HCT116 (cell line): ENCODE results near the gene AP3S1. TPM values are rescaled to one million over a fixed set of nuclear protein-coding genes. Genes with fewer than 3 reads are reported as not detected.

Source experiments
- ATAC-seq: fragments of 200-7000 bp; cut with Tn5 transposase; 2 replicates; pipeline ENCODE4 v1.9.1; 2020; ENCODE audit warnings: mild to moderate bottlenecking, moderate library complexity
- BruUV-seq: library from RNA; stranded (reverse); fragments of 400-500 nt; replicated peaks from 2 replicates; lab custom pipeline; 2021; lab: Mats Ljungman, UMichigan
- CTCF ChIA-PET: fragments of 300-600 bp; sonication (Branson Sonifier 250); formaldehyde crosslinking; loops from one replicate; lab custom pipeline; 2021; ENCODE audit warnings: antibody characterized with exemption; lab: Charles Lee
- POLR2A ChIA-PET: fragments of 300-600, 350-600 bp; sonication (Branson Sonifier 250); formaldehyde crosslinking; loops from one replicate; lab custom pipeline; 2021; ENCODE audit warnings: antibody characterized with exemption; lab: Charles Lee
- RAD21 ChIA-PET, 2 experiments: fragments of 300-600 bp; sonication (Branson Sonifier 250); formaldehyde crosslinking; loops; one replicate each; lab custom pipeline; 2023; ENCODE audit warnings: low total read pairs in 2 of 2; ENCODE audit not compliant: uncharacterized antibody in 2 of 2, unreplicated experiment in 2 of 2, low non-redundant PET in 1 of 2; lab: Charles Lee
- DNase-seq: peaks from one replicate; pipeline ENCODE4 v3.0.0-alpha.2; 2010; ENCODE audit warnings: low read depth, low spot score
- H2AFZ ChIP-seq: fragments of 200-600 bp; shearing (Covaris generic), sonication (generic); 2 replicates; pipeline ENCODE4 v1.6.1; 2017; ENCODE audit warnings: low read depth, mixed run types, mixed read lengths, antibody characterized with exemption, low read length; ENCODE audit not compliant: poor library complexity, severe bottlenecking
- H3K27ac ChIP-seq: 2 replicates; pipeline ENCODE4 v1.5.1; 2012; ENCODE audit warnings: low read depth, low read length
- H3K27me3 ChIP-seq: fragments of 200-600 bp; sonication (generic); 2 replicates; pipeline ENCODE4 v1.6.1; 2016; ENCODE audit warnings: mixed run types, low read length, mixed read lengths; ENCODE audit not compliant: insufficient read depth
- H3K36me3 ChIP-seq, 2 experiments: fragments of 200-500 bp in 1 of 2; fragments of 200-600 bp in 1 of 2; sonication (Bioruptor generic) in 1 of 2; sonication (generic) in 1 of 2; 2 replicates each; pipeline versions ENCODE4 v1.5.1 to v1.6.1; 2014 to 2016; ENCODE audit warnings: low read length in 2 of 2, inconsistent platforms in 1 of 2, mixed read lengths in 1 of 2, mixed run types in 1 of 2; ENCODE audit not compliant: insufficient read depth in 2 of 2, control insufficient read depth in 1 of 2
- H3K4me1 ChIP-seq, 2 experiments: fragments of 200-600 bp in 1 of 2; sonication (generic) in 1 of 2; 2 replicates each; pipeline versions ENCODE4 v1.5.1 to v1.6.1; 2012 to 2017; ENCODE audit warnings: low read length in 2 of 2, inconsistent platforms in 1 of 2, mild to moderate bottlenecking in 1 of 2, mixed read lengths in 1 of 2, mixed run types in 1 of 2, moderate library complexity in 1 of 2; ENCODE audit not compliant: insufficient read depth in 2 of 2, control insufficient read depth in 1 of 2
- H3K4me2 ChIP-seq: fragments of 200-600 bp; sonication (generic); 2 replicates; pipeline ENCODE4 v1.6.1; 2017; ENCODE audit warnings: mixed run types, low read length, mixed read lengths
- H3K4me3 ChIP-seq, 2 experiments: fragments of 200-600 bp in 1 of 2; sonication (generic) in 1 of 2; replicated peaks in 1 of 2; 2 replicates each; pipeline ENCODE4 v1.5.1; 2011 to 2016; ENCODE audit warnings: low read length in 2 of 2, control low read depth in 1 of 2, low read depth in 1 of 2, mild to moderate bottlenecking in 1 of 2, mixed read lengths in 1 of 2, mixed run types in 1 of 2
- H3K79me2 ChIP-seq: fragments of 200-600 bp; sonication (generic); 2 replicates; pipeline ENCODE4 v1.6.1; 2017; ENCODE audit warnings: mild to moderate bottlenecking, mixed run types, low read length, moderate library complexity, mixed read lengths; ENCODE audit not compliant: insufficient read depth
- H3K9ac ChIP-seq: fragments of 200-600 bp; sonication (generic); 2 replicates; pipeline ENCODE4 v1.6.1; 2016; ENCODE audit warnings: low read length, mixed read lengths
- H3K9me2 ChIP-seq: fragments of 200-600 bp; sonication (generic), shearing (Covaris generic); 2 replicates; pipeline ENCODE4 v1.6.1; 2017; ENCODE audit warnings: mixed run types, mild to moderate bottlenecking, moderate library complexity; ENCODE audit not compliant: insufficient read depth
- H3K9me3 ChIP-seq, 2 experiments: fragments of 200-500 bp in 1 of 2; fragments of 200-600 bp in 1 of 2; sonication (Bioruptor generic) in 1 of 2; sonication (generic) in 1 of 2; 2 replicates each; pipeline ENCODE4 v1.6.1; 2014 to 2017; ENCODE audit warnings: low read length in 2 of 2, mixed read lengths in 2 of 2, inconsistent platforms in 1 of 2, low read depth in 1 of 2, mild to moderate bottlenecking in 1 of 2, mixed run types in 1 of 2, moderate library complexity in 1 of 2; ENCODE audit not compliant: control insufficient read depth in 1 of 2, insufficient read depth in 1 of 2
- H4K20me1 ChIP-seq: fragments of 200-600 bp; sonication (generic), shearing (Covaris generic); 2 replicates; pipeline ENCODE4 v1.6.1; 2017; ENCODE audit warnings: mixed run types, mild to moderate bottlenecking, moderate library complexity; ENCODE audit not compliant: insufficient read depth
- ELF1 ChIP-seq: IDR thresholded peaks from 2 replicates; pipeline ENCODE4 v1.6.1; 2012; ENCODE audit warnings: low read depth, borderline replicate concordance
- EZH2 ChIP-seq: fragments of 200-600 bp; sonication (generic); IDR thresholded peaks from 2 replicates; pipeline ENCODE4 v1.6.1; 2017; ENCODE audit warnings: antibody characterized with exemption, mixed run types
- POLR2A ChIP-seq: IDR thresholded peaks from 2 replicates; pipeline ENCODE4 v1.7.0; 2011; ENCODE audit warnings: borderline replicate concordance; ENCODE audit not compliant: insufficient read depth, insufficient read length; ENCODE audit errors: extremely low read depth
- POLR2AphosphoS5 ChIP-seq: IDR thresholded peaks from 2 replicates; pipeline ENCODE4 v1.6.1; 2011; ENCODE audit warnings: mild to moderate bottlenecking, low read depth, low read length, moderate library complexity
- RAD21 ChIP-seq: IDR thresholded peaks from 2 replicates; pipeline ENCODE4 v1.6.1; 2012; ENCODE audit warnings: low read depth, mild to moderate bottlenecking
- SRF ChIP-seq: IDR thresholded peaks from 2 replicates; pipeline ENCODE4 v1.6.1; 2012; ENCODE audit warnings: low read depth
- YY1 ChIP-seq: IDR thresholded peaks from 2 replicates; pipeline ENCODE4 v1.6.1; 2011; ENCODE audit warnings: low read length, low read depth, moderate library complexity, mild to moderate bottlenecking; ENCODE audit not compliant: insufficient replicate concordance; ENCODE audit errors: extremely low read depth
- intact Hi-C: fragments of 100-400 bp; cut with micrococcal nuclease; formaldehyde crosslinking; loops from 2 replicates; pipeline ENCODE4 v1.10.0; 2022
- total RNA-seq: library from RNA; stranded (reverse); gene quantifications from one replicate; pipeline ENCODE4 v1.2.1, GENCODE V29; 2021; ENCODE audit not compliant: unreplicated experiment
- TF ChIP-seq, protein P1 (sequence below): IDR thresholded peaks from 2 replicates; pipeline ENCODE4 v1.6.1; 2011; ENCODE audit warnings: mild to moderate bottlenecking, low read length, moderate library complexity; ENCODE audit not compliant: insufficient replicate concordance; ENCODE audit errors: extremely low read depth
- TF ChIP-seq, protein P2 (sequence below), 3 experiments: fragments of 200-600 bp in 1 of 3; sonication (generic) in 1 of 3; IDR thresholded peaks in 2 of 3; conservative IDR thresholded peaks in 1 of 3; 2 replicates each; pipeline ENCODE4 v1.5.1; 2012 to 2017; ENCODE audit warnings: low read depth in 2 of 3, low read length in 2 of 3, antibody characterized with exemption in 1 of 3, borderline replicate concordance in 1 of 3, control low read depth in 1 of 3, mild to moderate bottlenecking in 1 of 3, mixed read lengths in 1 of 3, mixed run types in 1 of 3, moderate library complexity in 1 of 3; ENCODE audit not compliant: insufficient read depth in 1 of 3

AP3S1 gene
- total RNA-seq, 1 experiment from 2014 or later, result 432 TPM

- TF ChIP-seq, protein P1, sequence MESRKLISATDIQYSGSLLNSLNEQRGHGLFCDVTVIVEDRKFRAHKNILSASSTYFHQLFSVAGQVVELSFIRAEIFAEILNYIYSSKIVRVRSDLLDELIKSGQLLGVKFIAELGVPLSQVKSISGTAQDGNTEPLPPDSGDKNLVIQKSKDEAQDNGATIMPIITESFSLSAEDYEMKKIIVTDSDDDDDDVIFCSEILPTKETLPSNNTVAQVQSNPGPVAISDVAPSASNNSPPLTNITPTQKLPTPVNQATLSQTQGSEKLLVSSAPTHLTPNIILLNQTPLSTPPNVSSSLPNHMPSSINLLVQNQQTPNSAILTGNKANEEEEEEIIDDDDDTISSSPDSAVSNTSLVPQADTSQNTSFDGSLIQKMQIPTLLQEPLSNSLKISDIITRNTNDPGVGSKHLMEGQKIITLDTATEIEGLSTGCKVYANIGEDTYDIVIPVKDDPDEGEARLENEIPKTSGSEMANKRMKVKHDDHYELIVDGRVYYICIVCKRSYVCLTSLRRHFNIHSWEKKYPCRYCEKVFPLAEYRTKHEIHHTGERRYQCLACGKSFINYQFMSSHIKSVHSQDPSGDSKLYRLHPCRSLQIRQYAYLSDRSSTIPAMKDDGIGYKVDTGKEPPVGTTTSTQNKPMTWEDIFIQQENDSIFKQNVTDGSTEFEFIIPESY, result no peak
- no peak for TF ChIP-seq POLR2A
- no peak for TF ChIP-seq RAD21
- no peak for TF ChIP-seq YY1
- no peak for TF ChIP-seq ELF1
- TF ChIP-seq SRF, result no peak
Measured at GRCh38 chr5:115829913-115830312, 11.8 kb upstream of the AP3S1 start (continued).

GRCh38 chr5:115831163-115831768, 10.5 kb upstream of the AP3S1 start:
- H3K36me3 ChIP-seq, result peaks cover 39 to 72% of the 10 kb centered on the region in 2 experiments
- 0 out of 2 replicates have a peak, but pooled peaks have one; percentile 45 for ATAC-seq
- no peaks in the 10 kb centered on the region for H3K9me3 ChIP-seq
- DNase-seq, result no peak
- ChIA-PET CTCF (interaction anchor here (1.4 to 1.7 kb wide), 2 partner anchors 24 to 196 kb away, joined by 3 to 4 read pairs; no protein-coding TSS in a partner anchor), RAD21 (no interaction called here), POLR2A (no interaction called here)
- TF ChIP-seq, protein P2, sequence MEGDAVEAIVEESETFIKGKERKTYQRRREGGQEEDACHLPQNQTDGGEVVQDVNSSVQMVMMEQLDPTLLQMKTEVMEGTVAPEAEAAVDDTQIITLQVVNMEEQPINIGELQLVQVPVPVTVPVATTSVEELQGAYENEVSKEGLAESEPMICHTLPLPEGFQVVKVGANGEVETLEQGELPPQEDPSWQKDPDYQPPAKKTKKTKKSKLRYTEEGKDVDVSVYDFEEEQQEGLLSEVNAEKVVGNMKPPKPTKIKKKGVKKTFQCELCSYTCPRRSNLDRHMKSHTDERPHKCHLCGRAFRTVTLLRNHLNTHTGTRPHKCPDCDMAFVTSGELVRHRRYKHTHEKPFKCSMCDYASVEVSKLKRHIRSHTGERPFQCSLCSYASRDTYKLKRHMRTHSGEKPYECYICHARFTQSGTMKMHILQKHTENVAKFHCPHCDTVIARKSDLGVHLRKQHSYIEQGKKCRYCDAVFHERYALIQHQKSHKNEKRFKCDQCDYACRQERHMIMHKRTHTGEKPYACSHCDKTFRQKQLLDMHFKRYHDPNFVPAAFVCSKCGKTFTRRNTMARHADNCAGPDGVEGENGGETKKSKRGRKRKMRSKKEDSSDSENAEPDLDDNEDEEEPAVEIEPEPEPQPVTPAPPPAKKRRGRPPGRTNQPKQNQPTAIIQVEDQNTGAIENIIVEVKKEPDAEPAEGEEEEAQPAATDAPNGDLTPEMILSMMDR (IDR thresholded peaks at IDR 0.05 in 2 of 3, conservative IDR thresholded peaks at IDR 0.05 in 1 of 3; ENCODE audit: borderline replicate concordance in 1 of 3, insufficient read depth in 1 of 3, low read depth in 2 of 3, low read length in 2 of 3), result peak; percentile 43 to 82 (median 75); a peak in 5 of 6 replicates
- no peak for TF ChIP-seq EZH2
- peak; percentile 21; the same call in 1 of the 2 replicates for TF ChIP-seq POLR2AphosphoS5
- peak; percentile 61 for TF ChIP-seq RAD21
- TF ChIP-seq, protein P1, result no peak
- no peak overlapping the region for H3K27ac ChIP-seq
- peaks cover 40% of the 10 kb centered on the region for H3K79me2 ChIP-seq
- H4K20me1 ChIP-seq, result no peaks in the 10 kb centered on the region
- H2AFZ ChIP-seq, result no peak overlapping the region
- no peak overlapping the region for H3K4me2 ChIP-seq
- H3K4me1 ChIP-seq, result no peaks in the 10 kb centered on the region
- H3K9ac ChIP-seq, result no peak overlapping the region
- BruUV-seq, result no TSS peak
- no peaks in the 10 kb centered on the region for H3K9me2 ChIP-seq
- H3K4me3 ChIP-seq, result no peak overlapping the region
- no peaks in the 10 kb centered on the region for H3K27me3 ChIP-seq
- intact Hi-C loops, result loop anchor here (2.0 to 10.0 kb wide), 2 partner anchors 196 to 456 kb away; no protein-coding TSS in a partner anchor
